ENCODE measurements around the gene SPG11. TPM values are rescaled to one million over a fixed set of nuclear protein-coding genes. Genes with fewer than 3 reads are reported as not detected.

The SPG11 gene
- total RNA-seq, 4 donors from 2014 or later: 85.9 to 108 (median 103) TPM

- no peak for TF ChIP-seq CTCF (IDR thresholded peaks at IDR 0.05; ENCODE audit: low read depth)
Observed at GRCh38 chr15:44516436-44516835, 147.0 kb downstream of the SPG11 start.

Small RNA genes within 50 kb of the gene (small RNA-seq; reads per million reads assigned to genes)
- 0.49 reads per million for gene RF00019

Other genes starting within 250 kb of the SPG11 start
- 10 to 100 TPM; 47.4 to 72.4 (median 54.3) TPM for gene CTDSPL2, start 236.0 kb downstream of the SPG11 start, total RNA-seq
- gene EIF3J, start 126.5 kb downstream of the SPG11 start, total RNA-seq: 100 to 1,000 TPM in 1 of 4 donors, 10 to 100 TPM in 3; 49.3 to 115 (median 54.5) TPM
- gene PATL2, start 47.7 kb upstream of the SPG11 start, total RNA-seq: 1 to 10 TPM in 3 of 4 donors, under 1 TPM in 1; 0.65 to 2.5 (median 2.1) TPM
- 1,000 to 10,000 TPM; 2,790 to 8,596 (median 3,870) TPM for gene B2M, start 47.9 kb upstream of the SPG11 start, total RNA-seq
- gene TRIM69, start 72.9 kb upstream of the SPG11 start, total RNA-seq: 10 to 100 TPM; 14.2 to 17.3 (median 14.9) TPM

Data from subcutaneous adipose tissue (tissue), 4 donors.